HL-60 (cell line): ENCODE results near the gene E2F4.

ENCODE experiments used
- GABPA ChIP-seq: IDR thresholded peaks from 2 replicates; pipeline ENCODE4 v1.6.1; 2012; ENCODE audit warnings: low read depth
- SPI1 ChIP-seq: IDR thresholded peaks from 2 replicates; pipeline ENCODE4 v1.6.1; 2012; ENCODE audit warnings: low read depth, mild to moderate bottlenecking, borderline replicate concordance
- TF ChIP-seq, protein P1 (sequence below): IDR thresholded peaks from one replicate; pipeline ENCODE4 v1.5.1; 2011; ENCODE audit warnings: low read length, control low read depth, inconsistent platforms; ENCODE audit not compliant: insufficient read depth
- TF ChIP-seq, protein P2 (sequence below): IDR thresholded peaks from 2 replicates; pipeline ENCODE4 v1.6.1; 2012; ENCODE audit warnings: low read depth; ENCODE audit not compliant: insufficient replicate concordance

DNA sequence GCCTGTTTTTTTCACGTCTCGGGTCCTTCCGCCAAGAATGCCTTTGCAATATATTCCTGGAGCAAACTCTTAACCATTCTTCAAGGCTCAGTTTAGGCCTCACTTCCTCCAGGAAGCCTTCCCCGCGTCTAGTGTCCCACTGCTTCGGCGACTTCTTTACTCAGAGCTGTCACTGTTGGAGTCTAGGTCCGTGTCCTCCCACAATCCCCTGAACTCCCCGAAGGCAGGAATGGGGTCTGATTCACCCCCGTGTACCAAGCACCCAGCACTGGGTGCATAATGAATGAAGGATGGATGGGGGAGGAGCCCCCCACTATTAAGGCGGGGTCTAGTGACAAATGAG, 8.7 kb upstream of the E2F4 start:
- TF ChIP-seq, protein P1, sequence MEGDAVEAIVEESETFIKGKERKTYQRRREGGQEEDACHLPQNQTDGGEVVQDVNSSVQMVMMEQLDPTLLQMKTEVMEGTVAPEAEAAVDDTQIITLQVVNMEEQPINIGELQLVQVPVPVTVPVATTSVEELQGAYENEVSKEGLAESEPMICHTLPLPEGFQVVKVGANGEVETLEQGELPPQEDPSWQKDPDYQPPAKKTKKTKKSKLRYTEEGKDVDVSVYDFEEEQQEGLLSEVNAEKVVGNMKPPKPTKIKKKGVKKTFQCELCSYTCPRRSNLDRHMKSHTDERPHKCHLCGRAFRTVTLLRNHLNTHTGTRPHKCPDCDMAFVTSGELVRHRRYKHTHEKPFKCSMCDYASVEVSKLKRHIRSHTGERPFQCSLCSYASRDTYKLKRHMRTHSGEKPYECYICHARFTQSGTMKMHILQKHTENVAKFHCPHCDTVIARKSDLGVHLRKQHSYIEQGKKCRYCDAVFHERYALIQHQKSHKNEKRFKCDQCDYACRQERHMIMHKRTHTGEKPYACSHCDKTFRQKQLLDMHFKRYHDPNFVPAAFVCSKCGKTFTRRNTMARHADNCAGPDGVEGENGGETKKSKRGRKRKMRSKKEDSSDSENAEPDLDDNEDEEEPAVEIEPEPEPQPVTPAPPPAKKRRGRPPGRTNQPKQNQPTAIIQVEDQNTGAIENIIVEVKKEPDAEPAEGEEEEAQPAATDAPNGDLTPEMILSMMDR: no peak
- TF ChIP-seq, protein P2, sequence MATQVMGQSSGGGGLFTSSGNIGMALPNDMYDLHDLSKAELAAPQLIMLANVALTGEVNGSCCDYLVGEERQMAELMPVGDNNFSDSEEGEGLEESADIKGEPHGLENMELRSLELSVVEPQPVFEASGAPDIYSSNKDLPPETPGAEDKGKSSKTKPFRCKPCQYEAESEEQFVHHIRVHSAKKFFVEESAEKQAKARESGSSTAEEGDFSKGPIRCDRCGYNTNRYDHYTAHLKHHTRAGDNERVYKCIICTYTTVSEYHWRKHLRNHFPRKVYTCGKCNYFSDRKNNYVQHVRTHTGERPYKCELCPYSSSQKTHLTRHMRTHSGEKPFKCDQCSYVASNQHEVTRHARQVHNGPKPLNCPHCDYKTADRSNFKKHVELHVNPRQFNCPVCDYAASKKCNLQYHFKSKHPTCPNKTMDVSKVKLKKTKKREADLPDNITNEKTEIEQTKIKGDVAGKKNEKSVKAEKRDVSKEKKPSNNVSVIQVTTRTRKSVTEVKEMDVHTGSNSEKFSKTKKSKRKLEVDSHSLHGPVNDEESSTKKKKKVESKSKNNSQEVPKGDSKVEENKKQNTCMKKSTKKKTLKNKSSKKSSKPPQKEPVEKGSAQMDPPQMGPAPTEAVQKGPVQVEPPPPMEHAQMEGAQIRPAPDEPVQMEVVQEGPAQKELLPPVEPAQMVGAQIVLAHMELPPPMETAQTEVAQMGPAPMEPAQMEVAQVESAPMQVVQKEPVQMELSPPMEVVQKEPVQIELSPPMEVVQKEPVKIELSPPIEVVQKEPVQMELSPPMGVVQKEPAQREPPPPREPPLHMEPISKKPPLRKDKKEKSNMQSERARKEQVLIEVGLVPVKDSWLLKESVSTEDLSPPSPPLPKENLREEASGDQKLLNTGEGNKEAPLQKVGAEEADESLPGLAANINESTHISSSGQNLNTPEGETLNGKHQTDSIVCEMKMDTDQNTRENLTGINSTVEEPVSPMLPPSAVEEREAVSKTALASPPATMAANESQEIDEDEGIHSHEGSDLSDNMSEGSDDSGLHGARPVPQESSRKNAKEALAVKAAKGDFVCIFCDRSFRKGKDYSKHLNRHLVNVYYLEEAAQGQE: no peak
- no peak for TF ChIP-seq SPI1
- no peak for TF ChIP-seq GABPA
